Measurements from ENCODE around the gene TAAR2. TPM values are rescaled to one million over a fixed set of nuclear protein-coding genes. Genes with fewer than 3 reads are reported as not detected.
"Not testable (repeated sequence)": the region's sequence is repeated elsewhere in the genome, so short reads cannot be mapped to it uniquely, and the experiment has no call there.

The TAAR2 gene
- polyA plus RNA-seq, 1 donor: not detected

DNA sequence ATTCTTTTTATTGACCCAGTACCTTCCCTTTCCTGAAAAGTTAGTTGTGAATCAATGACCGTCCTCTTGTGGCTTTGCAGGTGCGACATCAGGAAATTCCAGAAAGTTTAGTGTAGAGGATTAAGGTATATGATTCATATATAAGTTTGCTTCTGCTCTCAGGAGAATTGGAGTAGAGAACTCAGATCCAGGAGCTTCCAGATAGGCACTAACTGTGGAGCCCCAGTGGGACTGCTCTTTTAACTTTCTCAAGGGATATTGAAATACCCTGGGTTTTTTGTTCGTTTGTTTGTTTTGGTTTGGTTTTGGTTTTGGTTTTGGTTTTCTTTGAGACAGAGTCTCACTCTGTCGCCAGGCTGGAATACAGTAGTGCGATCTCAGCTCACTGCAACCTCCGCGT lies 9.5 kb downstream of the TAAR2 start:
- WGBS (ENCODE audit: insufficient coverage, low lambda C conversion rate): no CpG with 5 or more reads among the region's 7 CpGs
- Histone ChIP-seq H3K27me3 (ENCODE audit: control insufficient read depth, insufficient read depth, low read length) (no peaks in the 10 kb centered on the region), H3K4me3 (ENCODE audit: low read length) (no peak overlapping the region), H3K27ac (ENCODE audit: low read length) (no peak overlapping the region), H3K36me3 (ENCODE audit: control insufficient read depth, insufficient read depth, low read length) (no peaks in the 10 kb centered on the region), H3K4me1 (ENCODE audit: control insufficient read depth, insufficient read depth, low read length) (peaks cover 13% of the 10 kb centered on the region), H3K9me3 (ENCODE audit: control insufficient read depth, low read depth, low read length) (no peaks in the 10 kb centered on the region)
- DNase-seq: no peak

DNA sequence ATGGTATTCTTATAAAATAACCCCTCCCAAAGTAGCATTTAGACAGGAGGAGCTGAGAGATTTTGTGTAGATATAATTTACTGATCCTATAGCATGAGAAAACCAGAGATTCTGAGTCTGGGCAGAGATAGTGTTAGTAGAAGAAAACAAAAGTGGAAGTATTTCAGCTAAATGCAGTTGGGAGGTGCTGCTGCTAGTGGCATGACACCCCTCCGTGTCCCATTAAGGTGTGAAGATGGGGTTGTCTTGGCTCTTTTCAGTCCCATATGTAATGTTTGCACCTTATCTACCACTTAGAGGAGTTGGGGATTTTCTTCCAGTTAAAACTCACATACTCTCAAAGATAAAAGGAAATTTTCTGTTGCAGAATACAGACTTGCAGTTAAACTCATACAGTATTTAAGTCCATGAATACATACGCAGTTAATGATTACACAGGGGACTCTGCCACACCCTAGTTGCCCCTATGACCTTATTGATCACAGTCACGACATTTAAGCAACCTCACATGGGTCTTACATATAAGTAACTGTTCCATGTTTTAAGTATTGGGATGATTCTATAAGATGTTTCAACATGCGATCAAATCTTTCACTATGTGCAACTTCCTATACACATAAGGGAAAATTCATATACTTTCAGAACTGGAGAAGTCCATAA lies 11.5 kb downstream of the TAAR2 start:
- Histone ChIP-seq H3K4me1 (ENCODE audit: control insufficient read depth, insufficient read depth, low read length) (peaks cover 19% of the 10 kb centered on the region), H3K9me3 (ENCODE audit: control insufficient read depth, low read depth, low read length) (no peaks in the 10 kb centered on the region), H3K36me3 (ENCODE audit: control insufficient read depth, insufficient read depth, low read length) (no peaks in the 10 kb centered on the region), H3K27ac (ENCODE audit: low read length) (peak overlapping the region; percentile 64), H3K27me3 (ENCODE audit: control insufficient read depth, insufficient read depth, low read length) (no peaks in the 10 kb centered on the region), H3K4me3 (ENCODE audit: low read length) (no peak overlapping the region)
- 80% methylated on average over 1 of the region's 4 CpGs for WGBS (ENCODE audit: insufficient coverage, low lambda C conversion rate)
- peak; percentile 38 to 83 for DNase-seq

DNA sequence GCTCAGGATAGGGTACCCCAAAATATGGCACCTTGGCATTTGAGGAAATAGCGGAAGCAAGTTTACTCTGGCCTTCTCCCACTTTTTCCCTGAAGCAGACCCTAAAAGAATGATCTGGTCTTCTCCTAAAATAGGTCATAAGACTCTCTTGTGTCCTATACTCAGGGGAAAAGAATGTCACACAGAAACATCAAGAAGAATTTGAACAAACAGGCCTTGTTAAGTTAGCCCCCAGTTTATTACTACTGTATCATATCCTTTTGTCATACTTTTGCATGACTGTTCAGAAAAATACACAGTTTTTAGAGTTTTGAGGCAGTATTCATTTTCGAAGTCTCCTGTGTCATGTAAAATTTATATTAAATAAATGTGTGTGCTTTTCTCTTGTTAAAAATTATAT lies 12.5 kb downstream of the TAAR2 start:
- H3K27ac ChIP-seq (ENCODE audit: low read length): peak overlapping the region; percentile 64
- 93% methylated on average over 2 of the region's 2 CpGs for WGBS (ENCODE audit: insufficient coverage, low lambda C conversion rate)
- H3K27me3 ChIP-seq (ENCODE audit: control insufficient read depth, insufficient read depth, low read length): no peaks in the 10 kb centered on the region
- DNase-seq: no peak
- H3K9me3 ChIP-seq (ENCODE audit: control insufficient read depth, low read depth, low read length): no peaks in the 10 kb centered on the region
- H3K4me3 ChIP-seq (ENCODE audit: low read length): no peak overlapping the region
- no peaks in the 10 kb centered on the region for H3K36me3 ChIP-seq (ENCODE audit: control insufficient read depth, insufficient read depth, low read length)
- H3K4me1 ChIP-seq (ENCODE audit: control insufficient read depth, insufficient read depth, low read length): peaks cover 26% of the 10 kb centered on the region

DNA sequence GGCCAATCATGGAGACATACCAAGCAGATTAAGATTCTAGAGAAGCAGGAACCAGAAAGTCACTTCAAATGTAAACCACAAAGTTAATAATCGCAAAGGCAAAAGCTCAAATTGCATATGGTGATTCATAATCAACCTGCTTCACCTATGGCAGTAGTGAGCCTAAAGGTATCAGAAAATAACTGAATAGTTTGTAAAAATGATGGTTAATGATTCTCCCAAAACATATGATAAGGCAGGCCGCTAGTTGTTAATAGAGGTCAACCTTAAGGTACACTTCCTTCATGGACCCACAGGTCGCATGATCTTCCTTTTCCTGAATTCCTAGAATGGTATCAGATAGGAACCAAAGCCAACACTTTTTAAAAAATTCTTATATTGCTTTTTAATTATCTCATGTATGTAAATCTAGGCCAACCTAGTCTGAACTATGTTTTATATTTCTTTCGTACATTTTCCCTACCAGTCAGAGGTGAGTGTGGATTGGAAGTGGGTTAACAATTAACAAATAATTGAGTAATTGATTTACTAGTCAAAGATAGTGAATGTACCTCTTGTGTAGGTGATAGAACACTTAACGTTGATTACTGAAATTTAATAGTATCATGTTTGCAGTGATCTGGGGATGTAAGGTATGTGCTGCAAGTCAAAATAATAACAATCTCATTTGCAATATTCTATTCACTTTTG lies 16.4 kb downstream of the TAAR2 start:
- DNase-seq: peak; percentile 54 to 87
- peak overlapping the region; percentile 69 for H3K27ac ChIP-seq (ENCODE audit: low read length)
- no peak overlapping the region for H3K4me3 ChIP-seq (ENCODE audit: low read length)
- no peaks in the 10 kb centered on the region for H3K9me3 ChIP-seq (ENCODE audit: control insufficient read depth, low read depth, low read length)
- no peaks in the 10 kb centered on the region for H3K27me3 ChIP-seq (ENCODE audit: control insufficient read depth, insufficient read depth, low read length)
- WGBS (ENCODE audit: insufficient coverage, low lambda C conversion rate): 50% methylated on average over 1 of the region's 5 CpGs
- H3K4me1 ChIP-seq (ENCODE audit: control insufficient read depth, insufficient read depth, low read length): peaks cover 23% of the 10 kb centered on the region
- H3K36me3 ChIP-seq (ENCODE audit: control insufficient read depth, insufficient read depth, low read length): no peaks in the 10 kb centered on the region

DNA sequence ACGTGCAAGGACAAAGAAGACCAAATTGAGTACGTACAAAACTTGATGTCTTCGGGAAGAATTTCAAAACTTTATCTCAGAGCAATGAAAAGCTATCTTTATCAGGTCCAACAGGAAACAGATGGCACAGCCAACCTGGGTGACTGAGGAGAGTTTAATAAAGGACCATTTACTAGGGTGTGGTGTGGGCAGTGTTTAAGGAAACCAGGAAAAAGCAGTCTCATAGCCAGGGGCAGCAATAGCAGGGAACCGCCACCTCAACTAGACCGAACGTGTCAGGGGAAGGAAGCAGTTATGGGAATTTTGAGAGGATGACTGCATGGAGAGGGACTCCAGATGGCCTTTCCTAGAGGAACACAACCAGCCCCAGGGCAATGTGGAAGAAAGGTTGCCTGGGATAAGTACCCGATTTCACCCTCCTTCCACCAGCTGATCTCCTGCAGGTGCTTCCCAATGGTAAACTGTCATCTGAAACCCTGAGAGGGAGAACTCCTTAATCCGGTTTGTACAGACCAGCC lies 19.4 kb downstream of the TAAR2 start:
- no peaks in the 10 kb centered on the region for H3K27me3 ChIP-seq (ENCODE audit: control insufficient read depth, insufficient read depth, low read length)
- no peaks in the 10 kb centered on the region for H3K36me3 ChIP-seq (ENCODE audit: control insufficient read depth, insufficient read depth, low read length)
- no peaks in the 10 kb centered on the region for H3K9me3 ChIP-seq (ENCODE audit: control insufficient read depth, low read depth, low read length)
- peaks cover 13% of the 10 kb centered on the region for H3K4me1 ChIP-seq (ENCODE audit: control insufficient read depth, insufficient read depth, low read length)
- DNase-seq: no peak
- H3K27ac ChIP-seq (ENCODE audit: low read length): no peak overlapping the region
- WGBS (ENCODE audit: insufficient coverage, low lambda C conversion rate): no CpG with 5 or more reads among the region's 8 CpGs
- H3K4me3 ChIP-seq (ENCODE audit: low read length): no peak overlapping the region

DNA sequence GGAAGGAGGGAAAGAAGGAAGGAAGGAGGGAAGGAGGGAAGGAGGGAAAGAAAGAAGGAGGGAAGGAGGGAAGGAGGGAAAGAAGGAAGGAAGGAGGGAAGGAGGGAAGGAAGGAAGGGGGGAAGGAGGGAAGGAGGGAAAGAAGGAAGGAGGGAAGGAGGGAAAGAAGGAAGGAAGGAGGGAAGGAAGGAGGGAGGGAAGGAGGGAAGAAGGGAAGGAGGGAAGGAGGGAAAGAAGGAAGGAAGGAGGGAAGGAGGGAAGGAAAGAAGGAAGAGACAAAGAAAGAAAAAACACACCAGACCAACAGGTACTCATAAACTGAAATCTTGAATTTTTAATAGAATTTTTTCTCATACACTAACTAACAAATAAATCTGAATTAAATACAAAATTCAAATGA lies 23.2 kb downstream of the TAAR2 start:
- not testable (repeated sequence) for H3K4me3 ChIP-seq (ENCODE audit: low read length); H3K4me1 ChIP-seq (ENCODE audit: control insufficient read depth, insufficient read depth, low read length); H3K36me3 ChIP-seq (ENCODE audit: control insufficient read depth, insufficient read depth, low read length); DNase-seq; H3K27me3 ChIP-seq (ENCODE audit: control insufficient read depth, insufficient read depth, low read length); H3K27ac ChIP-seq (ENCODE audit: low read length); H3K9me3 ChIP-seq (ENCODE audit: control insufficient read depth, low read depth, low read length)

DNA sequence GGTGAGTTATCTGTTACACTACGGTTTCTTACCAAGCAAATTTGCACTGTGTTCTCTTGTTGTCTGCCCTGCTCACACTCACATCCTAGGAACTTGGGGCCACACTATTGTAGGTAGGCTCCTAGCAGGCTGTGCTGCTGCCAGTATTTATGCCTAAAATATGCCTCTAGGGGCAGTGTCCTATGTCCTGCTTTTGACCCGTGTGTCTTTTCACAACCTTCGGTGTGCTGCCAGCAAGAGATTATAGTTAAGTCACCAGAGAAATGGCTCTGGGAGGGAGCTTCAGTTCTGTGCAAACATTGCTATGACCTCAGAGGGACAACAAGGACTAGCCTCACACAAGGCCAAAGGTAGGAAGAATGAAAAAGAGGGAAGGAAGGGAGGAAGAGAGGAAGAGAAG lies 25.6 kb downstream of the TAAR2 start:
- Histone ChIP-seq H3K4me1 (ENCODE audit: control insufficient read depth, insufficient read depth, low read length) (no peaks in the 10 kb centered on the region), H3K27ac (ENCODE audit: low read length) (no peak overlapping the region), H3K9me3 (ENCODE audit: control insufficient read depth, low read depth, low read length) (no peaks in the 10 kb centered on the region), H3K4me3 (ENCODE audit: low read length) (no peak overlapping the region), H3K36me3 (ENCODE audit: control insufficient read depth, insufficient read depth, low read length) (no peaks in the 10 kb centered on the region), H3K27me3 (ENCODE audit: control insufficient read depth, insufficient read depth, low read length) (no peaks in the 10 kb centered on the region)
- DNase-seq: peak; percentile 7 to 32
- WGBS (ENCODE audit: insufficient coverage, low lambda C conversion rate): no CpG with 5 or more reads among the region's 3 CpGs

DNA sequence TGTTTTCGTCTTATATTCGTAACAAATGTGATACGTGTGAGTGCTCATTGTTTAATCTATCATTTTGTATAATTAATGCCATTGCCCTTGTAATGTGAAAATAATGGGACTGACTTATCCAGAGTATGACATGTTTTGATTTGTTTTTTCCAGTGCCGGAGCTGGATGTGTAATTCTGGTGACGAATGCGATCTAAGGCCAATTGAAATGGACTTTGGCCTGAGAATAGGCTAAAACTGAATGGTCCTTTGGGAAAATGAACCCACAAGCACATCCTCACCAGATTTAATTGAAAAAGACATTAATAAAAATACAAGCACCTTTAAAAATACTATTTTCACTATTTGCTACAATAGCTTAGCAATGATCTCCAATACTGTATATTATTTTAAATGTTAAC lies 27.9 kb downstream of the TAAR2 start:
- WGBS (ENCODE audit: insufficient coverage, low lambda C conversion rate): 100% methylated on average over 3 of the region's 6 CpGs
- no peak overlapping the region for H3K27ac ChIP-seq (ENCODE audit: low read length)

DNA sequence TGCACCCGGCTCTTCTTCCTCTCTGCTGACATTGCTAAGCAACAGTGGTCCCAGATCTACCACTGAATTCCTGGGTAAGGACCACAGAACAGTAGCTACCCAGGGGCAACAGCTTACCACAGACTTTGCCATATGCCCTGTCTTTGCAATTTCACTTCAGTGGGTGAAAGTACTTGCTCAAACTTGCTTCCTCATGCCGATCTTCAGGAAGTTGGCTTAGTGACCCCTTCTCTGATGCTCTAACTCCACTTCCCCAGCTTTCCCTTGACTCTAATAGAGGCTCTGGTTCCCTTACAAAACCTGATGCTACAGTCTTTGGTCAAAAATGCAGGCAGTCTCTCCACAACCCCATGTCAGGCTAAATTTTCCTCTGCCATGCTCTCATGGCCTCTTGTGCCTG lies 31.2 kb downstream of the TAAR2 start:
- Histone ChIP-seq H3K9me3 (ENCODE audit: control insufficient read depth, low read depth, low read length) (no peaks in the 10 kb centered on the region), H3K27me3 (ENCODE audit: control insufficient read depth, insufficient read depth, low read length) (no peaks in the 10 kb centered on the region), H3K4me1 (ENCODE audit: control insufficient read depth, insufficient read depth, low read length) (no peaks in the 10 kb centered on the region), H3K27ac (ENCODE audit: low read length) (no peak overlapping the region), H3K36me3 (ENCODE audit: control insufficient read depth, insufficient read depth, low read length) (no peaks in the 10 kb centered on the region), H3K4me3 (ENCODE audit: low read length) (no peak overlapping the region)
- no CpG with 5 or more reads among the region's 2 CpGs for WGBS (ENCODE audit: insufficient coverage, low lambda C conversion rate)
- DNase-seq: no peak

More for the DNA sequence above, 27.9 kb downstream of the TAAR2 start:
- DNase-seq: no peak
- Histone ChIP-seq H3K27me3 (ENCODE audit: control insufficient read depth, insufficient read depth, low read length) (no peaks in the 10 kb centered on the region), H3K9me3 (ENCODE audit: control insufficient read depth, low read depth, low read length) (no peaks in the 10 kb centered on the region), H3K4me1 (ENCODE audit: control insufficient read depth, insufficient read depth, low read length) (no peaks in the 10 kb centered on the region), H3K4me3 (ENCODE audit: low read length) (no peak overlapping the region), H3K36me3 (ENCODE audit: control insufficient read depth, insufficient read depth, low read length) (no peaks in the 10 kb centered on the region)

DNA sequence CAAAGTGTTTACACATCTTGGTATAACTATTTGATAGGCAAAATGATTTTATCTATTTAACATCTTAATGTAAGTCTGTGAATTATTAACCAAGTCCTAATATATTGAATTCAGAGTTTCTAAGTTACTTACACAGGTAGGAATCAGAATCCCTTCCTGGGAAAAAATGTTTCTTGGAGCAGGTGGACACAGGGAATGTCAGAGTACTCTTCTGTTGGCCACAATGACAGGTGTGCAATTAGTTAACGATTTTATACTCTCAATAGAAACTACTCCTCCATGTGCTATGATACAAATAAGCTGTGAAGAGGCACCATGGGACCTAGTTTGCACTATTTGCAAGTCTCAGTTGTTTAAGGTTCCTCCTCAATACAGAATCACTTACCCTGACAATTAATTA lies 33.7 kb downstream of the TAAR2 start:
- DNase-seq: no peak
- Histone ChIP-seq H3K27ac (ENCODE audit: low read length) (no peak overlapping the region), H3K4me1 (ENCODE audit: control insufficient read depth, insufficient read depth, low read length) (no peaks in the 10 kb centered on the region), H3K36me3 (ENCODE audit: control insufficient read depth, insufficient read depth, low read length) (no peaks in the 10 kb centered on the region), H3K27me3 (ENCODE audit: control insufficient read depth, insufficient read depth, low read length) (no peaks in the 10 kb centered on the region), H3K4me3 (ENCODE audit: low read length) (no peak overlapping the region), H3K9me3 (ENCODE audit: control insufficient read depth, low read depth, low read length) (no peaks in the 10 kb centered on the region)
- no CpG with 5 or more reads among the region's 1 CpG for WGBS (ENCODE audit: insufficient coverage, low lambda C conversion rate)

DNA sequence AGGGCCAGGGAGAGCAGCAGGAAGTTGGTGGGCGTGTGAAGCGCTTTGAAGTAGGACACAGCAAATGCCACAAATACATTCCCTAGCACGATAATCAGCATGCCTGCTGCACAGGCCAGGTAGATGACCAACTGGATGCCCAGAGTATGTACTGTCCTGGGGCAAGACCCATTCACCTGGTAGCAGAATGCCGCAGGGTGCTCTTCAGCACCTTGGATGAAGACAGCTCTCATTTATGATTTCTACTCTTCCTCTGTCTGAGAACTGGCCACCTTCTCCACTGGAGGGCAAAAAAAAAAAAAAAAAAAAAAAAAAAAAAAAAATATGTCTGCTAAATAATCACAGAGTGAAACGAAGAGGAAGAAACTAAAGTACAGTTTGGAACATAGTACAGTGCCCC lies 34.6 kb downstream of the TAAR2 start, which contains the start of gene TAAR5:
TSS of gene TAAR5 (minus strand) at position 288 of the 400 bp plus-strand sequence. CDS start at position 233, 55 bp downstream.
- Histone ChIP-seq H3K9me3 (ENCODE audit: control insufficient read depth, low read depth, low read length) (no peaks in the 10 kb centered on the region), H3K4me3 (ENCODE audit: low read length) (no peak within 1 kb of the TSS), H3K36me3 (ENCODE audit: control insufficient read depth, insufficient read depth, low read length) (no peaks in the 10 kb centered on the region), H3K27me3 (ENCODE audit: control insufficient read depth, insufficient read depth, low read length) (no peaks in the 10 kb centered on the region), H3K4me1 (ENCODE audit: control insufficient read depth, insufficient read depth, low read length) (no peaks in the 10 kb centered on the region), H3K27ac (ENCODE audit: low read length) (no peak within 1 kb of the TSS)
- DNase-seq: no peak
- WGBS (ENCODE audit: insufficient coverage, low lambda C conversion rate): no CpG with 5 or more reads among the region's 5 CpGs
